SIG-M5 (cell line): ENCODE results near the gene MPHOSPH9.
A peak's percentile ranks its signal among the peaks of the same experiment; 100 is the strongest.

Experiments
- DNase-seq: peaks from one replicate; lab custom pipeline; 2025; lab: John Stamatoyannopoulos, UW

Gene MPHOSPH9

DNA sequence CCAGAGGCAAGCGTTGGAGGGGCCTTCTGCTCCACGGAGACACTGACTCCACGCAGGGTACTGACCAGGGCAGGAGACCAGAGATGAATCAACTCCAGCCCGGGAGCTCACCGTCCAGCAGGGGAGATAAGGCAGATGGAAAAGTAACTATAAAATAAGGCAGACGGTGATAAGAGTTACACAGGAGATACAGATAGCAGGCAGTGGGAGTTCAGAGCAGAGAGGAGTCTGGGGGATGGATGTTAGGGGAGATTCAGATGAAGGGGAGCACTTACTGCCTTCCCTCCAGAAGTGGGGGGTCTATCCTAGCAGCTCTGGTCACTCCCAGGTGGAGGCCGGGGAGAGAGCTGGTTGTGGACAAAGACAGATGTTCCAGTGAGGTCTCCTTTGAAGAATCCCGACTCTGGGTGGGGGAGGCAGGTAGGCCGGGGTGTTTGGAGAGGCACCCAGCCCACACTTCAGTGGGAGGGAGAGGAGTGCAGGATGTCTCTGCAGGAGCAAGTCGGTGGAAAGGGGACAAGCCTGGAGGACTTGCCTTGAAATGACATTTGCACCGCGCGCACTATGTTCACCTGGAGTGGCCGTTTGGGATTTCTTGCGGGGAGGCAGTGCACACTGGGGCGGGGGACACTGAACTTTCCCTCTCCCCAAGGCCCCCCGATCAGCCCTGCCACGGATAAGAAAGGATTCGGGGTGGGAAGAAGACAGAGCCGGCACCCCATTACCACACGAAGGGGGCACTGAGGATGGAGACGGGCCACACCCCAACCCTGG is 83.3 kb downstream of the MPHOSPH9 start:
- no peak for DNase-seq

DNA sequence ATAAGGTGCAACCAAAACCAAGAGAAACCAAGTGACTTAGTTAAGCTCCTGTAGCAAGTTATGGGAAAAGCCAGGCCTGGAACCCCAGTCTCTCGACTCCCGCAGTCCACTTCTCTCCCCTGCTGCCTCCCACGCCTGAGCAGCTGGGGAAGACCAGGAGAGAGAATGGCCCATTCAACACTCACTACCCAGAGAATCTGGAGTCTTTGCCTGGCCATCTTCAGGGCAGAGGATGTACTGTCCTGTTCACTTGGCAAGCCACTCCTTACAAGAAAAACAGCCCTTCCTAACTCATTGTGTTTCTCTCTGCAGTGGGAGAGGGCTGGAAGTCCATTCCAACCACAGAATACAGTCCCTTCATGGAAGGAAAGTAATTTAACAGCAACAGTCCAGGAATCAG is 83.9 kb downstream of the MPHOSPH9 start:
- no peak for DNase-seq

DNA sequence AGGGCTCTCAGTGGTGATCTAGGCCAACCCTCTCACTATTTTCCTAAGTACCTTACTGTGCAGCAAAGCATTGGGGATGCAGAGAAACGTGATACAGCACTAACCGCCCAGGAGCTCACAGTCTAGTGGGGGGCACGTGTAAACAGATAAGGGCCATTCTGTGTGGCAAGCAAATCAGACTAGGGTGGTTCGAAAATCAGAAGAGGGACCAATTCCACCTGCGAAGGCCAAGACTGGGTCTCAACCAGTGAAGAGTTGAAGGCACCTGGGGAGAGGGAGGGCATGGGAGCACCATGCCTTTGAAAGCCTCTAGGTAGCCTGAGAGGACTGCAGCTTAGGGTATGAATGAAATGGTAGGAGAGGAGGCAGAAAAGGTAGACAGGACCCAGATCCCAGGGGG is 84.3 kb downstream of the MPHOSPH9 start:
- DNase-seq: no peak

DNA sequence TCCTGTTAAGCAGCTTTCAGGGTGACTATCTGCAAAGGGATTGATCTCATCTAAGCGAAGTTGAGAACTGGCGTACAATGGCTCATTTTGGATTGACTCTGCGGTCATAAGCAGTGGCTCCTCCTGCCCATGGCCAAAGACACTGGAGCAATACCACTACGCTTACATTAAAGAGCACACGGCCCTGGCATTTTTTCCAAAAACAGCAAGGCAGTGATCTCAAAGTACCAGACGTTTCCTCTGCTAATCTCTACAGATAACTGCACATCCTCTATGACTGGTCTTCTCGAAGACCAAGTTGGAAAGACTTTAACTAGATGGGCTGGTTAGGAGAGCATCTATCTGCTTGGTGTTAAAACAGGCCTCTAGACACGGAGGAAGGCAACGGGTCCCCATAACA is 84.7 kb downstream of the MPHOSPH9 start:
- no peak for DNase-seq

DNA sequence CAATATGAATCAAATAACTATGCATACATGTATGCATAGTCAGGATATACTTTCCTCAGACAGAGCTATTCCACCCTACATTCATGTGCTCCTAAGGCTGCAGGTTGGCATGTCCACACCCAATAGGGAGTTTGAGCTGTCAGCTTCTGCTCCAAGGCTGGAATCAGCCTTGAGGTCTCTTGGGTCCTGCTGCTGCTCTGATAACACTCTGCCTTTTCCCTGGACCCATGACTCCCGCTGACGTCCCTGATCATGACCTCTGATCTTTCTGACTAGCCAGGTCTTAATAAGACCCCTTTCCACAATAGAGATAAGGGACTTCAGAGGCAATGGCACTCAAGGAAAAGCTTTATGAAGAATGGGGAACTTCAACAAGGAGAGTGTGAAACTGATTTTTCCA is 87.7 kb downstream of the MPHOSPH9 start:
- no peak for DNase-seq

DNA sequence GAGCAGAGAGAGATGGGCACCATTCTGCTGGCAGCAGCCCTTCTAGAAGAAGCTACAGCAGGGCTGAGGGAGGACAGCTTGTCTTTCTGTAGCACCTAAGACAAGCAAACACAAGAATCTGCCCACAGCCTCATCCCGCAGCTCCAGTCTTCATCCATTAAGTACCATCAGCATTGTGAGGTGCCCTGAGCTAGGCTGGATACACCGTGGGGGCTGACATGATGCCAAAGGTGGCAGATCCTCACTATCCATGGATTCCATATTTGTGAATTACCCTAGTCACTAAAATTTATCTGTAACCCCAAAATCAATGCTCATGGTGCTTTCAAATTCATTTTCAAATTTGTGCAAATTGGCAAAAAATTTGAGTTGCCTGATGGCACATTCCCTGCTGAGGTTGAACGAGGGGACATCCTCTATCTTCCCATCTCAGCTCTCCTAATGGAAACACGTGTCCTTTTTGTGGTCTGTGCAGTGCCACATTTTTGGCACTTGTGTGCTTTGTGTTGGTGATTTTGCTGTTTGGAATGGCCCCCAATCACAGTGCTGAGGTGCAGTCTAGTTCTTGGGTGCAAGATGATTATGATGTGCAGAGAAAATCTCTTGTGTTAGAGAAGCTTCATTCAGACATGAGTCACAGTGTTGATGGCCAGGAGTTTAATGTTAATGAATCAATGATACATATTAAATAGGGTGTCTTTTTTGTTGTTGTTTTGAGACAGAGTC is 89.0 kb downstream of the MPHOSPH9 start:
- no peak for DNase-seq

DNA sequence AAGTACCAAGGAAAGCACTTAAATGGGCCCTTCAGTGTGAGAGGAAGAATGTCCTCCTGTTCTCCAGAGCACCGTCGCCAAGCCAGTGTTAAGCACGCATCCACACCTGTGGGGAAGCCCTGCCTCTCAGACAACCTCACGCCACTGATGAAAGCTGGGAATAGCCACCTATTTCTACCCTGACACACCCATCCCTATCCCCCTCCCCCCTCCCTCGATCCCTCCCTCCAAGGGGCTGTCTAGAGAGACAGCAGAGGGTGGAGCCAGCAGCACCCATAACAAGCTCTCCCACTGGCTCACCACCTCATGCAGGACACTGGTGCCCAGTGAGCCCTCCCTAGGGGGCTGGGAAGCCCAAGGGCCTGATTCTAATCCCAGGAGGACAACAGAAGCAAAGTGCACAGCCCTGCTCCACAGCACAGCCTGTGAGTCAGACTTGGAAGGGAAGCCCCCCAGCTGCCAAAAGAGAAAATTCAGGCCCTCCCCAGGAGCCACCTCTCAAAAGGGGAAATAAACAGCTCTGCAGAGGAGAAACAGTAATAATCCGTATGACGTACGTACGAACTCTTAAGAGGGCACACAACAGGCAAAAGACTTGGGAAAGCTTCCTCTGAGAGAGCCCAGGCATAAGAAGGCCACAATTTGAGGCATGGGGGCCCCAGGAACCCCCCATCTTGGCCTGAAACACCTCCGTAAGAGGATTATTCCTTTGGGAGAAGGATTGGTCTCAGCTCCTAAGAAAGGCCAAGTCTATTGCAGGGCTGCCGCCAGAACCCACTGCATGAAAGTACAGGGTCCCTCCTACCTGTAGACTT is 89.8 kb downstream of the MPHOSPH9 start:
- DNase-seq: peak; percentile 12

DNA sequence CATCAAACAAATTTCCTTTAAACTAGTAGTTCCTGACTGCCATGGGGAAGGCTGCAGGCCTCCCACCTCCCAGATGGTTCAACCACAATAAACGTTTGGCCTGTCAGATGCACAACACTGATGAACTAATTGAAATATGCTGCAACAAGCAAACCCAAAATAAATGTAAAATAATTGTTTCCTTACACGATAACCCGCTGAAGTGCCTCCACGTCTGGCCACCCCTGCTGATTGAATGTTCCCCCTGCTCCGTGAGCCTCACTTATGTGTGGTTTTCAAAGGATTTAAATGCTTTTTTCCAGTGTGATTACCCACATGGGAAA is 90.5 kb downstream of the MPHOSPH9 start:
- no peak for DNase-seq

DNA sequence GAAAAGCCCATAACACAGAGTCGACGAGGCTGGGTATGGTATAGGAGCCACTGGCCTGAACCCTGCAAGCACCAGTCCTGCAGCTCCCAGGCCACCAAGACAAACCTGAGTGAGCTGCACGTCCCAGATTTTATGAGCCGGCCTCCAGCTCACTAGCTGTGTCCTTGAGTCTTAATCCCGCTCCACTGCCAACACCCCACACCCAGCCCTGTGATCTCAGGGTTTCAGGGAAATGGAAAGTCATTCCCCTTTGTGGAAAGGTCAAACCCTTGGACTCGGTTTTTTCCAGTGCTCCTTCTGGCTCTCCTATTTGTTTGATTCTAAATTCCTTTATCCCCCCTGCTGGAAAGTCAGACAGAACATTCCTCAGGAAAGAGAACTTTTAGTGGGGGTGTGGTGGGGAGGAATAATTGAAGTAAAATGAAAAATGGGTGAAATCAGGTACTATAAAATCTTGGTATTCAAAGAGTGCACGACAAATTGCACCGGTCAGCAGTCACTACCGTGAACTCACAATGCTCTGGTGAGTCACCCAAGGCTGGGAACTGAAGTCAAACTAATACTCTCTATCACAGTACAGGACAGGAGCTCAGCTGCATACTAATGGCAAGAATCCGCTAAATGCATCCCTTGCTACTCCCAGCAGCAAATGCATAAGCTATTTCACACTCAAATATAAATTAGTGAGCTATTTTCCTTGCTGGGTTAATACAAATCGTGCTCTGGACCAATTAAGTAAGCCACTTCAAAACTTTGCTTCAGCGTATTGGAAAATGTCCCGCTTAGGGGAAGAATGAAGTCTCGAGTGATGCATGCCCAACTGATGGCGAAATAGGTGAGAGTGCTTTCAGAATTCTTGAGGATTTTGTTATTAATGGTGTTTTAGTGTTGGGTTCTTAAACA is 91.1 kb downstream of the MPHOSPH9 start:
- DNase-seq: no peak

DNA sequence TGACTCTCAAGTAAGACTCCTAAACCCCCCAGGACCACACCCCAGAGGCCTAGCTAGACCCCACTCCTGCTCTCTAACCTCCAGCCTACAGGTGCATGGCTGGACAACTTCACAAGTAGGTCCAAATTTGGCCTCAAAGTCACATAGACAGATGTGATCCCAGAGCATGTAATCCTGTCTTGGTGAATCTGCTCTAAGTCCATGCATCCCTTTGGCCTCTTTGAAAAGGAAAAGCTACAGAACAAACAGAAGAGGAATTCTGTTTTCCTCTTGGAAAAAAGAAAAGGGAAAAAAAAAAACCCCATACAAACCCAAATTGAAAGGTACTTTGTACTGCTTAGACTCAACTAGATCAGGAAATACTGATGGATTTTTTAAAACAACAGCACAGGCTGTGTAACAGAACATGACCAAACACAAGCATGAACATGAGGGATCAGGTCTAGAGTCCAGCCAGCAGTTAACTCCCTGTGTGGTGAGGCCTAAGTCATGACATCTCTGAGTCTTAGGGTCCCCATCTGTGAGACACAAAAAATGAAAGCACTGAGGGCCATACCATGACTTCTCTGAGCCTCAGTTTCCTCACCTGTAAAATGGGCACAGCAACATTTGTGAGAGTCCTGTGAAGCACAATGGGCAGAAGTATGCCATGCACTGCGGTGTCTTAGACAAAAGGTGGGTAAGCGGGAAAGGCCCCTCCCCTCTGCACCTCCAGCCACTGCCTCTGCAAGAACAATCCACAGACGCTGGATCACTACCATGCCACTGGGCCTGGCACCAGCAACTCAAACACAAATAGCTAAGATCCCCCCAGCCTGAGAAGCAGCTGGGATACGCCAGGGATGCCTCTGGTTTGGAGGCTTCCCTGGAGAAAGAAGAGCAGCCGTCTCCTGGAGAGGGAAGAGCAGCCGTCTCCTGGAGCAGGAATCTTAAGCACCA is 92.0 kb downstream of the MPHOSPH9 start:
- no peak for DNase-seq

DNA sequence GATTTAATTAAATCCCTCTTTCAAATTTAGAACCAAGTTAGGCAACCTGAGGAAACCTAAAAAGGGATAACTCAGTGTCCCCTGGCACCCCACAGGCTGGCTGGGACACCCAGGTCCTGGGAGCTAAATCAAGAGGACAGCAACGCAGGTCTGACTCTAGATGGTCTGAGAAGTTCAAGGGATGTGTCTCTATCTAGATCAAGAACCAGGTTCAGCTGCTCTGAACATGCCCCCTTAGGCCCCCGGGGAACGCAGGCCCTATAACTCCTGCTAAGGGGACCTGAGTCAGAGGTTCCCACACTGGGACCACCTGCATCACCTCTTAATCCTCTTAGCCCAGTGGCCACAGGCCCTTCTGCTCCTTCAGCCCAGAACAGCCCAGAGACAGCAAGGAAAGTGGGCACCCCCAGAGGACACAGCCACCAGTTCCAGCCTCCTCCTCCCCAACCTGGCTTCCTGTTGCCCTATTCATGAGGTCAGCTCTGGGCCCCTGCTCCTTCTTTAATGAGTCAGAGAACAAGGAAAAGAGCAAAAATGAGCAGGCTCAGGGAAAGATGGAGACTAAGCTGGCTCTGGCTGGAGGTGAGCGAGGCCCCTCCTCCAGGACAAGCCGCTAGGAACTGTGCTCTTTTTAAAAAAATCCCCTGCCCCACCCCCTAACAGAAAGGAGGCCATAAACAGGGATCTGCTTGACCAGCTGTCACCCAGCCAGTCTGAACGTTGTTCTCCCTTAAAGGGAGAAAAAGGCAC is 92.8 kb downstream of the MPHOSPH9 start:
- DNase-seq: no peak

DNA sequence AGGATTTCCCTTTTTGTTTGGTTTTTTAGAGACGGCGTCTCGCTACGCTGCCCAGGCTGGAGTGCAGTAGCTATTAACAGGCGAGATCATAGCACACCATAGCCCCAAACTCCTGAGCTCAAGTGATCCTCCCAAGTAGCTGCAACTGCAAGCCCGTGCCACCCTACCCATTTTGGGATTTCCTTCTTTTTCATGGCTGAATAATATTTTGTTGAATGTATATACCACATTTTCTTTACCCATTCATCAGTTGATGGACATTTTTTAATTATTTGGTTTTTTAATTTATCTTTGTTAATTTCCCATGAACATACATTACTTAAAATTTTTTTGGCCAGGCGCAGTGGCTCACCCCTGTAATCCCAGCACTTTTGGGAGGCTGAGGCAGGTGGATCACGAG is 97.3 kb downstream of the MPHOSPH9 start:
- no peak for DNase-seq

DNA sequence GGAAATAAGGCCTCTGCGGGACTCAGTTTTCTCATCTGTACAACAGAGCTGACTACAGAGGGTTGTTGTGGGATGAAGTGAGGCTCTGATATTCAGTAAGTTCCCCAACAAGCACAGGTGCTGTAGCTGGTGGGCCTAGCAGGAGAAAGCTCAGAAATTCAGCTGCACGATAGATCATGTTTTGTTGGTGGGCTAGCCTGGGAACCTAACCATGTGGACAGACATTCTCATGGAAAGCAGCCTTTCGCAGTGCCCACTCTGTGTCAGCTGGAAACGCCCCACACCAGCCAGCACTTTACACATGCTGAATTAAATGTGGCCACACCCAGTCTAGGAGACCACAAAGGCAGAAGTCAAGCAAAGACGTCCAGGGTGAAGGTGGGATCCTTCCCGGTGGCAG is 98.1 kb downstream of the MPHOSPH9 start:
- DNase-seq: no peak

DNA sequence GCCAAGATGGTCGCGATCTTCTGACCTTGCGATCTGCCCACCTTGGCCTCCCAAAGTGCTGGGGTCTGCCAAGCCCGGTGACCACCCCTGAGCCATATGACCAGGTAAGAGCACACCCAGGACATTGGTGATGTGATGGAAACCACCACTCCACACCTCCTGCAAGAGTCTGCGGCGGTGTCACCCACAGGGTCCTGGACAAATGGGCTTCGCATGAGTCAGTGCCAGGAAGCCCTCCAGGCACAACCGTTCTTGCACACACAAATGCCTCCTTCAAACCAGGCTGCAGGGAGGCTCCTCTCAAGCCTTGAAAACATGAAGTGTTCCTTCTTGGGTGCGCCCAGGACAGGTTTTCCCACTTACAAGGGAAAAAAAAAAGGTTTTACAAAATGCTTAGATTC is 98.7 kb downstream of the MPHOSPH9 start:
- DNase-seq: no peak

DNA sequence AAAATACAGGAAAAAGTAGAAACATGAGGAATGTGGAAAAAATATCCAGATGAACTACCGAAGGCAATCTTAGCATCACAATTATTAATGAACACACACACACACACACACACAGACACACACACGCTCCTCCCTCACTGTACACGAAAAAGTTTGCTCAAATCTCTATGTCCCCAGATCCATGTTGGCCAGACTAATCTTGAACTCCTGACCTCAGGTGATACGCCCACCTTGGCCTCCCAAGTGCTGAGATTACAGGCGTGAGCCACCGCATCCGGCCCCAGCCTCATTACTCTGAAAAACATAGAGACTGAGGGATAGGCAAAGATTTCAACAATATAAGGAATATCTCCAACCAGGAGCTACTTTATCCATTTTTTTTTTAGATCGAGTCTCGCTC is 99.2 kb downstream of the MPHOSPH9 start:
- DNase-seq: no peak

DNA sequence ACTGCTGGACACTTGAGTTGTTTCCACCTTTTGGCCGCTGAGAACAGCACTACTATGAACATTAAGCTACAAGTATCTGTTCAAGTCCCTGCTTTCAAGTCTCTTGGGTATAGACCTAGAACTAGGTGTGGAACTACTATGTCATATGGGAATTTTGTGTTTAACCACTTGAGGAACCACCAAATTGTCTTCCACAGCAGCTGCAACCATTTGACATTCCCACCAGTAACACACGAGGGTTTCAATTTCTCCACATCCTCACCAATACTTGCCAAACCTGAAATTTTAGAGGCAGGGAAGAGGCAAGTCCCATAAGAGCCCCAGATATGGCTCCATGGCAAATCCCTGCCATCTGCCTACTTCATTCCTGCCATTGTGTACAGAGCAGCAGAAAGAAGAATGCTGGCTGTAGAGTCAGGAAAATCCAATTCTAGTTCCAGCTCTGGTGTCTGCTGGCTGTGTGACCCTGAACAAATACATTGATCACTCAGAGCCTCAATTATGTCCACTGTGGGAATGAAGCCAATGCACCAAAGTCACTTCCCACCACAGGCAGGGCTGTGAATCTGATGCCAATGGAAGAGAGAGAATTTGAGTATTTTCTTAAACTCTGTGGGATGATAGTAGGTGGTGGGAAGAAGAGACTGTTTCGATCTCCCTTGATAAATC is 99.9 kb downstream of the MPHOSPH9 start:
- no peak for DNase-seq

DNA sequence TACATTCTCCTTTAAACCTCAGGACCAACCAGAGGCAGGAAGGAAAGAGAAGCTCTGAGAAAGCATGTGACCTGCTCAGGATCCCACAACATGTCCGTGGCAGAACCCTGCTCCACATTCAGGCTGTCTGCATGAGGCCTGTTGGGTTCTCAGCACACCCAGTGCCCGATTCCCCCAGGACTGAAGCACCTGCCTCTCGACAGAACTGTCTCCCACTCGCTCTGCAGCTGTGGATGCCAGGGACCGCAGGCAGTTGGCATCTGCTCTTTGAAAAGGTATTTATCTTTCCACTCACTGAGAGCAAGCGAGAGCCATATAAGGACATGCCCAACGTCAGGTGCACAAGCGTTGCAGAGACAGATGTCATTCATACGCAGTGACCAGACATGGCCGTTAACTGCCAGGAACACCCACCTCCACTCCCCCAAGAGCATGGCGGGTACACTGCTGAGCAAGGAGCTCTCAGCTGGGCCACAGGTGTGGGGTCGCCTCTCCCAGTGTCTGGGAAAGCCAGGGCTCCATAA is 101.0 kb downstream of the MPHOSPH9 start:
- no peak for DNase-seq

DNA sequence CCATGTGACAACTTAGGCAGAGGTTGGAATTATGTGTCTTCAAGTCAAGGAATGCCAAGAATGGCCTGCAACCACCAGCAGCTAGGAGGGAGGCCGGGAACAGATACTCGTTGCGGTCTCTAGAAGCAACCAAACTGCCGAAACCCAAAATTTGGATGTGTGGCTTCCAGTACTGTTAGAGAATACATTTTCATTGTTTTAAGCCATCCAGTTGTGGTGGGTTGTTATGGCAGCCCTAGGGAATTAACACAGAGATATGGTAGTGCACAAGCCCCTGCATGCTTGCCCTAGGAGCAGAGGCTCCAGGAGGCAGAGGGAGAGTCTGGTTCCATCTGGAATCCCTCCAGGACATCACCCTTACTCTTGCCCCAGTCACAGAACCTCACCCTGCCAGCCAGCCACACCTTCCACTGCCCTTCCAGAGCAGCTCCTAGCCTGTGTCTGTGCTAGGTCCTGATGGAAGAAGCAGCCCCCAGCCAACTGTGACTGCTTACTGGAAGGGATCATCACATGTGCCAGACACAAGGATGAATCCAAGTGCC is 101.6 kb downstream of the MPHOSPH9 start:
- DNase-seq: no peak

DNA sequence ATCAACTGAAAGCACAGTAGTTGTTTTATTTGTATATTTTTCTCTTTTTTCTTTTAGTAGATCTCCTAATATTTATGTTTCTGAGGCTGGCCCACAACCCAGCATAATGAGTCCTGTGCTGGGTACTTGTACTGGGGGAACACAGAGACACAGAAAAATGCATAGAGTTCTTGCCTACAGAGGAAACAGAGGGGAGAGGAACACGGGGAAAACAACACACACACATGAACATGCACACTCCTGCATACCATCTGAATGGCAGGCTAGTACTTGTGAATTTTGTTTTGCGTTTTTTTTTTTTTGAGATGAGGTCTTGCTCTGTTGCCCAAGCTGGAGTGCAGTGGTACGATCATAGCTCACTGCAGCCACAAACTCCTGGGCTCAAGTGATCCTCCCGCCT is 103.3 kb downstream of the MPHOSPH9 start:
- no peak for DNase-seq
